Measurements from ENCODE around the gene CPEB3. TPM values are rescaled to one million over a fixed set of nuclear protein-coding genes. Genes with fewer than 3 reads are reported as not detected.
"Not testable (repeated sequence)": the region's sequence is repeated elsewhere in the genome, so short reads cannot be mapped to it uniquely, and the experiment has no call there.

CPEB3 gene
- total RNA-seq, 1 donor from 2014 or later = 5.7 TPM

DNA sequence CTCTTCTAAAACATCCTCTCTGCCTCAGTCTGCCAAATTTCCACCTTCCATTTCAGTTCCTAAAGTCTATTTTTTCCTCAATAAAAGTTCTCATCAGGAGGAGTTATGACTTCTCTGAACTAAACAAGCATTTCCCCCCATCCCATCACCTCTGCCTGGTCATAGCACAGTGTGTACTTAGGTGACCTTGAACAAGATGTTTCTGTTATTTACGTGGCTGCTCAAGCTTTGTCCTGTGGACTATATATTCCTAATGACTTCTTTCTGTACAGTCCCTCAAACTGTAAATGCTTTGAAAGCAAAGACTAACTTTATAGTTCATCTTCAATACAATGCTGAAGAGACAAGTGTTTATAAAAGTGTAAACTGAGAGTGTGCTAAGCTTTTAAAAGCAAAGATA lies 166.9 kb downstream of the CPEB3 start:
- ATAC-seq = no peak
- no peaks in the 10 kb centered on the region for H3K9me3 ChIP-seq
- H3K4me1 ChIP-seq = peaks cover 33% of the 10 kb centered on the region
- no peak overlapping the region for H3K4me3 ChIP-seq
- TF ChIP-seq, protein P1, sequence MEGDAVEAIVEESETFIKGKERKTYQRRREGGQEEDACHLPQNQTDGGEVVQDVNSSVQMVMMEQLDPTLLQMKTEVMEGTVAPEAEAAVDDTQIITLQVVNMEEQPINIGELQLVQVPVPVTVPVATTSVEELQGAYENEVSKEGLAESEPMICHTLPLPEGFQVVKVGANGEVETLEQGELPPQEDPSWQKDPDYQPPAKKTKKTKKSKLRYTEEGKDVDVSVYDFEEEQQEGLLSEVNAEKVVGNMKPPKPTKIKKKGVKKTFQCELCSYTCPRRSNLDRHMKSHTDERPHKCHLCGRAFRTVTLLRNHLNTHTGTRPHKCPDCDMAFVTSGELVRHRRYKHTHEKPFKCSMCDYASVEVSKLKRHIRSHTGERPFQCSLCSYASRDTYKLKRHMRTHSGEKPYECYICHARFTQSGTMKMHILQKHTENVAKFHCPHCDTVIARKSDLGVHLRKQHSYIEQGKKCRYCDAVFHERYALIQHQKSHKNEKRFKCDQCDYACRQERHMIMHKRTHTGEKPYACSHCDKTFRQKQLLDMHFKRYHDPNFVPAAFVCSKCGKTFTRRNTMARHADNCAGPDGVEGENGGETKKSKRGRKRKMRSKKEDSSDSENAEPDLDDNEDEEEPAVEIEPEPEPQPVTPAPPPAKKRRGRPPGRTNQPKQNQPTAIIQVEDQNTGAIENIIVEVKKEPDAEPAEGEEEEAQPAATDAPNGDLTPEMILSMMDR (IDR thresholded peaks at IDR 0.05) = no peak
- intact Hi-C loops (cut with DNase I) = no loop called here
- no peaks in the 10 kb centered on the region for H3K36me3 ChIP-seq
- no peak for DNase-seq
- H3K27me3 ChIP-seq = no peaks in the 10 kb centered on the region
- peak overlapping the region; percentile 76 for H3K27ac ChIP-seq

GRCh38 chr10:92122941-92123450 lies 167.9 kb downstream of the CPEB3 start:
- peaks cover 33% of the 10 kb centered on the region for H3K4me1 ChIP-seq
- DNase-seq = no peak
- no peaks in the 10 kb centered on the region for H3K36me3 ChIP-seq
- peak; percentile 85 for ATAC-seq
- intact Hi-C loops (cut with DNase I) = no loop called here
- no peaks in the 10 kb centered on the region for H3K27me3 ChIP-seq
- no peaks in the 10 kb centered on the region for H3K9me3 ChIP-seq
- peak overlapping the region; percentile 76 for H3K27ac ChIP-seq
- no peak overlapping the region for H3K4me3 ChIP-seq
- TF ChIP-seq, protein P1 (IDR thresholded peaks at IDR 0.05) = no peak

- no peak for ATAC-seq
- Histone ChIP-seq H3K27me3 (no peaks in the 10 kb centered on the region), H3K4me1 (peaks cover 33% of the 10 kb centered on the region), H3K36me3 (no peaks in the 10 kb centered on the region), H3K9me3 (no peaks in the 10 kb centered on the region), H3K27ac (peak overlapping the region; percentile 76), H3K4me3 (no peak overlapping the region)
- intact Hi-C loops (cut with DNase I) = no loop called here
- DNase-seq = no peak
- TF ChIP-seq, protein P1 (IDR thresholded peaks at IDR 0.05) = no peak
These were observed 169.0 kb downstream of the CPEB3 start for GRCh38 chr10:92121686-92122492.

DNA sequence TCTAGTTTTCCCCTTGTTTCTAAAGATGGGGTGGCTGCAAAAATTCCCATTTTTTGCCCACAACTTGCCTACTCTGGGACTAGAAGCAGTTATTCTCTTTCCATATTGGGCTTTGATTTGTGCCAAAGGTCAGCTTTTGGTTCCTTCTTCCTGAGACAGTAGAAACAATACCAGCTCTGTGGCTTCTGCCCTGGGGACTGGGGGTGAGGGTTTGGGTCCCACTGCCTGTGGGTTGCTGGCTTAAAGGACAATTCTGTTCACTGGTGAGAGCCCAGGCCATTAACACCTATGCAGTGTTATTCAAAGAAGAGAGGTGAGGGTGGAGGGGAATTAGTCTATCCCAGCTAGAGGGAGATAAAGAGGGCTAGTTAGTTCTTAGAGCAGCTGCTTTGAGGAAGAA lies 171.5 kb downstream of the CPEB3 start:
- H3K4me1 ChIP-seq = peaks cover 19% of the 10 kb centered on the region
- no peaks in the 10 kb centered on the region for H3K36me3 ChIP-seq
- no peak overlapping the region for H3K27ac ChIP-seq
- no peaks in the 10 kb centered on the region for H3K27me3 ChIP-seq
- H3K4me3 ChIP-seq = no peak overlapping the region
- DNase-seq = no peak
- TF ChIP-seq, protein P1 (IDR thresholded peaks at IDR 0.05) = no peak
- intact Hi-C loops (cut with DNase I) = no loop called here
- no peaks in the 10 kb centered on the region for H3K9me3 ChIP-seq
- ATAC-seq = no peak

- H3K9me3 ChIP-seq; H3K4me3 ChIP-seq; H3K36me3 ChIP-seq; H3K27me3 ChIP-seq; DNase-seq; intact Hi-C loops (cut with DNase I); H3K27ac ChIP-seq: not testable (repeated sequence)
- H3K4me1 ChIP-seq = peaks cover 17% of the 10 kb centered on the region
- peak; percentile 44 for ATAC-seq
These were observed 176.0 kb downstream of the CPEB3 start for GRCh38 chr10:92114917-92115316.

- intact Hi-C loops (cut with DNase I) = no loop called here
- no peak overlapping the region for H3K27ac ChIP-seq
- peaks cover 17% of the 10 kb centered on the region for H3K4me1 ChIP-seq
- TF ChIP-seq, protein P1 (IDR thresholded peaks at IDR 0.05) = no peak
- no peak for ATAC-seq
- H3K9me3 ChIP-seq = no peaks in the 10 kb centered on the region
- peaks cover 7% of the 10 kb centered on the region for H3K36me3 ChIP-seq
- no peak overlapping the region for H3K4me3 ChIP-seq
- DNase-seq = no peak
- no peaks in the 10 kb centered on the region for H3K27me3 ChIP-seq
These were observed 176.8 kb downstream of the CPEB3 start for GRCh38 chr10:92113911-92114600.
